Measurements from ENCODE around the gene BEST2.
"Not testable (repeated sequence)": the region's sequence is repeated elsewhere in the genome, so short reads cannot be mapped to it uniquely, and the experiment has no call there.

The BEST2 gene

DNA sequence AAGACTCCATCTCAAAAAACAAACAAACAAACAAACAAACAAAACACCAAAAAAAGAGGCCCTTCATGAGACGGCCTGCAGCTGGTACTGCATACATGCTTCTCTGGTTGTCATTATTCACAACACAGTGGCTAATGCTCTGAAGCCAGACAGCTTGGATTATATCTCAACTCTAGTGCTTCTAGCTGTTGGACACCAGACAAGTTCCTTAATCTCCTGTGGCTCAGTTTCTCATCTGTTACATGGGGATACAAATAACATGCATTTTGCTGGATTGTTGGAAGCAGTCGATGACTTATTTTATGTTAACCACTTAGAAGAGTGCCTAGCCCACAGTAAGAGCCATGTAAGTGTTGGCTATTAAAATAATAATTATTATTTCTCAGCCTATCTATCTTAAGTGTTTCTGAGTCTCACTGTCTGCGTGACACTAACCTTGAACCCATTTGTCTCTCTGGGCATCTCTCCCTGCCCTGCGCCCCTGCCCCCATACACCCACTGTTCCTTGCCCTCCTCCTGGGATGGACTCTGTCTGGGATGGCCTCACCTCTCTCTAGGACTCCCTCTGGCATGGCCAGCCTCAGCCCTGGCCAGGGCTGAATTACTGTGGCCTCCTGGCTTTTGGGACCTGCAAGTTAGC, 36.6 kb downstream of the BEST2 start:
- DNase-seq: no peak

DNA sequence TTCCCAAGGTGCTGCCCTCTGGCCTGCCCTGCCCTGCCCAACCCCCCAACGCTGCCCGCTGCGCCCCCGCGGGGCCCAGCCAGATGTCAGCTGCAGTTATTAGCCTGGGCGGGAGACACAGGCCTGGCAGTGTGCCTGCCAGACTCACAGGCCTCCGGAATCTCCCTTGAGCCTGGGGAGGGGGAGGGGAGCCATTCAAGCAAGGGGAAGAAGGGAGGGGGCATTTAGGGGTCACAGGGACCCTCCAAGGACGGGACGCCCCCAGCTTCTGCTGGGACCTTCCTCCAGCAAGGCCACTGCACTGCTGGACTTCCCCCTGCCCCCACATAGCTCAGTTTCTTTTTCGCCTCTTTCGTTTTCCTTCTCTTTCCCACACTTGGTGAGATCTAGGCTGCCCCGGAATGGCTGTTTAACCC, 37.1 kb downstream of the BEST2 start:
- DNase-seq: peak; percentile 37

DNA sequence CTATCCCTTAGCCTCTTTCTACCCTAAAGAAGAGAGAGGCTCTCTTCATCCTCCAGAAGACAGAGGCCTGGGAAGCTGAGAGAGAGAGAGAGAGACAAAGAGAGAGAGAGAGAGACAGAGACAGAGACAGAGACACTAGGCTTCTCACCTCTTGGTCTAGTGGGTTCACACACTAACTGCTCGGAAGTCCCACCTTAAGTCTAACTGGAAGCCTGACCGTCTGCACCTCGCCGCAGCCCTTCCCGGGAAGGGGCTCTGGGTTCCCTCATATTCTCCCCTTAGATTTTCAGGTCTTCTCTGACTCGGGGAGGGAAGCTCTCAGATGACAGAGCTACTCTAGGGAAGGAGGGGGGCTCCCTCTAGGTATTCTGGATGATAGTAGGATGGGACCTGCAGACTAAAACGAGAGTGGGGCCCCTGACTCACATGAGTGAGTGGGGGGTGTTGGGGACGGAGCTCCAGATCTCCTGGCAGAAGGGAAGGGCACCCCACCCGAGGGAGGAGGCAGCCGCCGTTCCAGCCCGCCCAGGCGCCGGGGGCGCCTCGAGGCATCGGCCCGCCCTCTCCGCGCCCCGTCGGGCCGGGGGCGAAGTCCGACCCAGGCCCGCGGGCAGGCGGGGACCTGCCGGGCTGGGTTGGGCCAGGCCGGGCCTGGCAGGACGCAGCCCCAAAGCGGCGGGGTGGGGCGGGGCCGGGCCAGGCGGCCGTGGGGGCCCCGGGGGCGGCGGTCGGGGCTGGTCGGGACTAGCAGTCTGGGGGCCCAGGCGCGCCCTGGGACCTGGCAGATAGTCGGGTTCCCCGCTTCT, 37.7 kb downstream of the BEST2 start:
- peak; percentile 41 for DNase-seq

DNA sequence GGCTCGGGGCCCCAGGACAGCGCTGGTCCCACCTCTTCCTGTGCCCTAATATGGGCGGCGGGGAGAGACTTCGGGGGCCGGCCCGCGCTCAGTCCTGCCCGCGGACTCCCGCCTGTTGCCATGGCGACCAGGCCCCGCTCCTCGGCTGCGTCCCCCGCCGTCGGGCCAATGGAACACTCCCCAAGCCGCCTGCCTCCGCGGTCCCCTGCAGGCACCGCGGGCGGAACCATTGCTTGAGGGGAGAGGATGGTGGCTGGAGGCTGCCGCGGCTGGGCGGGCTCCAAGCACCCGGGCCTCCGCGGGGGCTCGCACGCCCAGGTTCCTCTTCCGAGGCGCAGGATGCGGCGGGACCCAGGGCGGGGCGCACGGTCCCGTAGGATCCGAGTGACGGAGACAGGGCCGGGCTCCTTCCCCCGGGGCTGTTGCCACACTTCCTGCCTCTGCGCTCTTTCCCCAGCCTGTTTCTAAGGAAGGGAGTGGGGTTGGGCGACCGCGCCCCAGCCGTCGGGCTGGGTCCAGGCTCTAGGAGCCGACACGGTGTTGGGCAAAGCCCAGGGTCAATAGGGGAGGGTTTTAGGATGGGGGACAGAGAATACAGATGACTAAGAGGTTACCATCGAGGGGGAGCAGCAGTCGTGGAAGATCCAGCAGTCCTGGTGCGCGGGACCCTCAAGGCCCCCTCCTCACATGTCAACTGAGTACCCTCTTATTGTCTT, 38.5 kb downstream of the BEST2 start:
- peak; percentile 98 for DNase-seq

DNA sequence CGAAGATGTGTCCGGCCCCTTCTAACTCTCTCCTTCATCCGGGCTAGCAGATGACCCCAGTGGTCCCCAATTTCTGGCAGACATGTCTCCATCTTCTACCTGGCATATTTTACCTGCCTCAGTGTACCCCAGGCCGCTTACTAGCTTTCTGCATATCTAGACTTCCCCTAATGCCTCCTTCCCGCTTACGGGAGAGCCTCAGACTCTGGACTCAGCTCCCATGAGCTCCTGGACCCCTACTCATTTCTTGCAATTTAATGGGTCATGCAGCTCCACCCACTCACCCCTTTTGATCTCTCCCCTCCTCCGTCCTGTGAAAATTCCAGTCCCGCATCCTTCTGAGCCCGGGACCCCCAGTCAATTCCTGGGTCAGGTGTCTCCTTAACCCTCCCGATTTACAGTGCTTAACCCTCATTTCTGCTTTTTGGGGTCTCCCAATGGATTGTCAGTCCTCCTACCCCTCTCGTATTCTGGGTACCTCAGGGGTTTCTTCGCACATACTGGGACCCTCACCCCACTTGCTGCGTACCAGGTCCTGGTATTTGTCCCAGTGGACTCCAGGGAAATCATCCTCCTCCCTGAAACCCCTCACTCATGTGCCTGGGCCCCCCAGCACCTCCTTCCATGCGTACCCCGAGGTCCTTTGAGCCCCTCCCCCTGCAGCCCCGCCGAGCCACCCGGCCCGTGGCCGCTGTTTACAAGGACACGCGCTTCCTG, 39.2 kb downstream of the BEST2 start:
- no peak for DNase-seq

DNA sequence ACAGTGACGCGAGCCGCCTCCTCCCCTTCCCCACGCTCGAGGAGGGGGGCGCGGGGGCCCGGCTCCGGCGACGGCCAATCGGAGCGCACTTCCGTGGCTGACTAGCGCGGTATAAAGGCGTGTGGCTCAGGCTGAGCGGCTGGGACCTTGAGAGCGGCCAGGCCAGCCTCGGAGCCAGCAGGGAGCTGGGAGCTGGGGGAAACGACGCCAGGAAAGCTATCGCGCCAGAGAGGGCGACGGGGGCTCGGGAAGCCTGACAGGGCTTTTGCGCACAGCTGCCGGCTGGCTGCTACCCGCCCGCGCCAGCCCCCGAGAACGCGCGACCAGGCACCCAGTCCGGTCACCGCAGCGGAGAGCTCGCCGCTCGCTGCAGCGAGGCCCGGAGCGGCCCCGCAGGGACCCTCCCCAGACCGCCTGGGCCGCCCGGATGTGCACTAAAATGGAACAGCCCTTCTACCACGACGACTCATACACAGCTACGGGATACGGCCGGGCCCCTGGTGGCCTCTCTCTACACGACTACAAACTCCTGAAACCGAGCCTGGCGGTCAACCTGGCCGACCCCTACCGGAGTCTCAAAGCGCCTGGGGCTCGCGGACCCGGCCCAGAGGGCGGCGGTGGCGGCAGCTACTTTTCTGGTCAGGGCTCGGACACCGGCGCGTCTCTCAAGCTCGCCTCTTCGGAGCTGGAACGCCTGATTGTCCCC, 39.9 kb downstream of the BEST2 start, which contains the start of gene JUNB:
Gene JUNB (plus strand): TSS at position 142 of the 706 bp plus-strand sequence. CDS start 286 bp downstream, at position 428.
- DNase-seq: peak; percentile 97

DNA sequence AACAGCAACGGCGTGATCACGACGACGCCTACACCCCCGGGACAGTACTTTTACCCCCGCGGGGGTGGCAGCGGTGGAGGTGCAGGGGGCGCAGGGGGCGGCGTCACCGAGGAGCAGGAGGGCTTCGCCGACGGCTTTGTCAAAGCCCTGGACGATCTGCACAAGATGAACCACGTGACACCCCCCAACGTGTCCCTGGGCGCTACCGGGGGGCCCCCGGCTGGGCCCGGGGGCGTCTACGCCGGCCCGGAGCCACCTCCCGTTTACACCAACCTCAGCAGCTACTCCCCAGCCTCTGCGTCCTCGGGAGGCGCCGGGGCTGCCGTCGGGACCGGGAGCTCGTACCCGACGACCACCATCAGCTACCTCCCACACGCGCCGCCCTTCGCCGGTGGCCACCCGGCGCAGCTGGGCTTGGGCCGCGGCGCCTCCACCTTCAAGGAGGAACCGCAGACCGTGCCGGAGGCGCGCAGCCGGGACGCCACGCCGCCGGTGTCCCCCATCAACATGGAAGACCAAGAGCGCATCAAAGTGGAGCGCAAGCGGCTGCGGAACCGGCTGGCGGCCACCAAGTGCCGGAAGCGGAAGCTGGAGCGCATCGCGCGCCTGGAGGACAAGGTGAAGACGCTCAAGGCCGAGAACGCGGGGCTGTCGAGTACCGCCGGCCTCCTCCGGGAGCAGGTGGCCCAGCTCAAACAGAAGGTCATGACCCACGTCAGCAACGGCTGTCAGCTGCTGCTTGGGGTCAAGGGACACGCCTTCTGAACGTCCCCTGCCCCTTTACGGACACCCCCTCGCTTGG, 40.7 kb downstream of the BEST2 start:
- peak; percentile 84 for DNase-seq

DNA sequence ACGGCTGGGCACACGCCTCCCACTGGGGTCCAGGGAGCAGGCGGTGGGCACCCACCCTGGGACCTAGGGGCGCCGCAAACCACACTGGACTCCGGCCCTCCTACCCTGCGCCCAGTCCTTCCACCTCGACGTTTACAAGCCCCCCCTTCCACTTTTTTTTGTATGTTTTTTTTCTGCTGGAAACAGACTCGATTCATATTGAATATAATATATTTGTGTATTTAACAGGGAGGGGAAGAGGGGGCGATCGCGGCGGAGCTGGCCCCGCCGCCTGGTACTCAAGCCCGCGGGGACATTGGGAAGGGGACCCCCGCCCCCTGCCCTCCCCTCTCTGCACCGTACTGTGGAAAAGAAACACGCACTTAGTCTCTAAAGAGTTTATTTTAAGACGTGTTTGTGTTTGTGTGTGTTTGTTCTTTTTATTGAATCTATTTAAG, 41.3 kb downstream of the BEST2 start:
- DNase-seq: no peak

DNA sequence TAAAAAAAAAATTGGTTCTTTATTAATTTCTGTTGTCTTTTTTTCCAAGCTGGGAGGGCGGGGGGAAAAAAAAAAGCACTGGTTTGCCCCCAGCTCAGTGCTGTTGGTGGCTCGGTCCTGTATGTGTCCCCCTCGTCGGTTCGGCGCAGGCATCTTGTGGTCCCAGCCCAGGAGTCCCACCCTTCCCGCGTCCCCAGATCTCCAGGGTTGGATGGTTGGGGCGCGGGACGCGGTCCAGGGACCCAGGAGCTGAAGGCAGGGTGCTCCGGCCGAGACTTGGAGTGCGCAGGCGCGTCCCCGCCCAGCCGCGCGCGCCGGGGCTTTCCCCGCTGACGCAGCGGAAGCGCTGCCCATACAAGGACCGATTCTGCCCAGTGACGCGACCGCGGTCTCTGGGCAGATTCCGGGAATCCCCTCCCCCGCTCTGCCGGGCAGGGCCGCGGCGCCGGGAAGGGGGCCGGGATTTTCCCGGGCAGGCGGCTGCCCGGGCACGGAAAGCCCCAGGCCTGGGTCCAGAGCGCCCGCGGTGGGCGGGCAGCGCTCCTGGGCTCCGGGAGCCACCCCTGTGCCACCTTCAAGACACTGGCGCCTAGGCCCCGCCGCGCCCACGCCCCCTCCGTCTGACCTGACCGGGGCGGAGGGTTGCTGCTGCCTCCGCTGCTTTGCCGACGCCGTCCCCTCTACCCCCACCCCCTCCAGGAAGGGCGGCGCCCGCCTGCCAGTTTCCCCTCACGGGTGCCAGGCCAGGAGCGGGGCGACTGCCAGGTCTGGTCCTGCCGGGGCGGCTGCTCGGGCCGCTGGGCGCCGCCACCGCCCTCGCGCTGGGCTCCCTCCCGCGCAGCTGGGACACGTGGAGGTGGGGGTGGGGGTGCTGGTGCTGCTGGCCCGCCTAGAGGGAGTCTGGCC, 42.0 kb downstream of the BEST2 start:
- peak; percentile 93 for DNase-seq

DNA sequence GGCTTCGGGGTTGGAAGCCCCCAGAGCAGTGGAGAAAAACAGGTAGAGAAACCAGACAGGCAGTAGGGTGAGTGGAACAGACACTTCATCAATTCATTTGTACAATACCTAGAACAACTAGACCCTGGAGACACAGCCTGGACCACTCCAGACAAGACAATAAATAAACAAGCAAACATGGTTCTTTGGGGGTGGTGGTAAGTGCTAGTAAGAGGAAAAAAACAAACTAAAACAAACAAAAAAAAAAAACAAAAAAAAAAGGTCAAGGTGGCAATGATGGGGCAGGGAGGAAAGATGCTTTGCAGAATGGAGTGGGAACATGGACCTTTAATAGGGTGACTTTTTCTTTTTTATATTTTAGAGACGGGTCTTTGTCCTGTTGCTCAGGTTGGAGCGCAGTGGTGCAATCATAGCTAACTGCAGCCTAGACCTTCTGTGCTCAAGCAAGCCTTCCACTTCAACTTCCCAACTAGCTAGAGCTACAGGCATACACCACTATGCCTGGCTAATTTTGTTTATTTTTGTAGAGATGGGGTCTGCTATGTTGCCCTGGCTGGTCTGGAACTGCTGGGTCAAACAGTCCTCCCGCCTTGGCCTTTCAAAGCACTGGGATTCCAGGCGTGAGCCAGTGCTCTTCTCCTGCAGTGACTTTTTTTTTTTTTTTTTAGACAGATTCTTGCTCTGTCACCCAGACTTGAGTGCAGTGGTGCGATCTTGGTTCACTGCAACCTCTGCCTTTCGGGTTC, 42.8 kb downstream of the BEST2 start:
- DNase-seq: no peak

DNA sequence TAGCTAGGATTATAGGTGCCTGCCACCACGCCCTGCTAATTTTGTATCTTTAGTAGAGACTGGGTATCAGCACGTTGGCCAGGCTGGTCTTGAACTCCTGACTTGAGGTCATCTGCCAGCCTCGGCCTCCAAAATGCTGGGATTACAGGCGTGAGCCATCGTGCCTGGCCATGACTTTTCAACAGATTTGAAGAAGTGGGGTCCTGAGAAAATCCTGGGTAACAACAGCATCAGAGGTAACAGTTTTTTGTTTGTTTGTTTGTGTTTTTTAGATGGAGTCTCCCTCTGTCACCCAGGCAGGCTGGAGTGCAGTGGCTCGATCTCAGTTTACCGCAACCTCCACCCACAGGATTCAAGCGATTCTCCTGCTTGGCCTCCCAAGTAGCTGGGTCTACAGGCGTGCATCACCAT, 43.4 kb downstream of the BEST2 start:
- DNase-seq: no peak

DNA sequence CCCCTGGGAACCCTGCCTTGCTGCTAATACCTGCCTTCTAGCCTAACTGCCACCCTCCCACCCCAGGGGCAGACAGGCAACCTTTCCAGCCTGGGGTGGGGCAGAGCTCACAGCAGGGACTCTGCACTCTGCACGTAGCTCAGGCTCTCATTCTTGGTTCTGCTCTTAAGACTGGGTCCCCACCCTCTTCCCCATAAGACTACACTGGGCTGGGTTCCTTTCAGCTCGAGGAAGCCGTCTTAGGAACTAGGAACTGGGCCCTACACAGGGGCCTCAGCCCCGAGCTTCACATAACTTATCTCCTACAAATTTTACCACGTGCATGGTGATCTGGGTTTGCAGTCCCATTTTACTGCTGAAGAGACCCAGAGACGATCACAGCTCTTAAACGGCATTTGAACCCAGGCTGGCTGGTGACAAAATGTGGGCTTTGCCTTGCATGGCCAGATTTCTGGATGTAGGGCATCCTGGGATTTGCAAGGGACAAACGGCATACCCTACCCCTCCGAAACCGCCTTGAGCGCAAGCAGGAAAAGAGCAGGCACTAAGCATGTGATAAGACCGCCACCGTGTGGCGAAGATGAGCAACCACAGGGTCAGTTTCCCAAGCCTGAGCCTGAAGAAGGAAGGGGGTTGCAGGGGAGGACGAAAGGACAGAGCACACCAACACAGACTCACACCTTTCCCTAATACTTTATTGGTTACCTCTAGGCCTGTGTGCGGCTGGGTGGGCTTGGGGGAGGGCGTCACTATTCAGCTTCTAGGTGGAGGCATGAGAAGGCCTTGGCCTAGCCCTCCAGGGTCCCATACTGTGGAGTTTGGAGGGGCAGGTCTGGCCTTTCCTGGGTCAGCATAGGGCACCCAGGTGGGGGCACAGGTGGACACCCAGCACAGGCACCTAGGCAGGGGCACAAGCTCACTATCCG, 44.8 kb downstream of the BEST2 start:
- peak; percentile 74 for DNase-seq

DNA sequence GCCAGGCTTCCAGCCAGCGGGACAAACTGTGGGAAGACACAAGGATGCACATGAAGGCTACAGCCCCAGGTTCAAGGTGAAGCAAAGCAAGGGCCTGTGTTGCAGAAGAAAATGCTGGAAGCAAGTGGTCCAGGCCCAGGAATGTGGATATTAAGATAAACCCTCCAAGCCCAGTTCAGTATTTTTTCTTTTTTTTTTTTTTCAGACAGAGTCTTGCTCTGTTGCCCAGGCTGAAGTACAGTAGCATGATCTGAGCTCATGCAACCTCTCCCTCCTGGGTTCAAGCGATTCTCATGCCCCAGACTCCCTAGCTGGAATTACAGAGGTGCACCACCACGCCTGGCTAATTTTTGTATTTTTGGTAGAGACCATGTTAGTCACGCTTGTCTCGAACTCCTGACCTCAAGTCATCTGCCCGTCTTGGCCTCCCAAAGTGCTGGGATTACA, 45.6 kb downstream of the BEST2 start:
- DNase-seq: no peak

DNA sequence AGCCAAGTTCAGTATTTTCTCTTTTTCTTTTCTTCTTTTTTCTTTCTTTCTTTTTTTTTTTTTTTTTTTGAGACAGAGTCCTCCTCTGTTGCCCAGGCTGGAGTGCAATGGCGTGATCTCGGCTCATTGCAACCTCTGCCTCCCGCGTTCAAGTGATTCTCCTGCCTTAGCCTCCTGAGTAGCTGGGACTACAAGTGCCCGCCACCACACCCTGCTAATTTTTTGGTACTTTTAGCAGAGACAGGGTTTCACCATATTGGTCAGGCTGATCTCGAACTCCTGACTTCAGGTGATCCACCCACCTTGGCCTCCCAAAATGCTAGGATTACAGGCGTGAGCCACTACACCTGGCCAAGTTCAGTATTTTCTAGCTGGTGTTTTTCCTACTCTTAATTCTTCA, 46.0 kb downstream of the BEST2 start:
- DNase-seq: not testable (repeated sequence)

DNA sequence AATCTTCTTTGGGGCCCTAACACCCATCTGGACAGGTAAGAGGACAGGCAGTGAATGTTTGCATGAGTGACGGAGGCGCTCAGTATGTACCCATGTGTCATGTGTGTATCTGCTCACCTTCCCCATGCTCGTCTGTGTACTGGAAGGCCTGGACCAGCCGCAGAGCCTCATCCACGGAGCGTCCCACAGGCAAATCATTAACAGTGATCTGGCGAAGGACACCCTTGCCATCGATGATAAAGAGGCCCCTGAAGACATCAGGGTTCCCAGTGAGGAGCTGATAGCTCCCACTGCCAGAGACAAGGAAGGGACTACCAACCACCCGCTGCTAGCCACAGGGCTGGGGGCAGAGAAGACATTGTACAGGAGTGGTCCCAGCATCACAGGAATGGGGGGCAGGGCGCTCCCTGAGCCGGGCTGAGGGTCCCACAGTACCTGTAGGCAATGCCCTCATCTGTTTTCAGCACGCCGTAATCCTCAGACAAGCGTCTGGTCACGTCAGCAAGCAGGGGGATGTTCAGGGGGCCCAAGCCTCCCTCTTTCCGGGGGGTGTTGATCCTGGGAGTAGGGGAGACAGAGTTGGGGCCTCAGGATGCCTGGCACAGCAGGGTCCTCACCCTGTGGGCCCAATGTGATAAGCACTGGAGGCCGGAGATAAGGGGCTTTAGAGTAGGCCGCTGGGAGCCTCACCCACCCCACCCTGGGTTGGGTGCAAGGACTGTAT, 48.3 kb downstream of the BEST2 start:
- DNase-seq: no peak

DNA sequence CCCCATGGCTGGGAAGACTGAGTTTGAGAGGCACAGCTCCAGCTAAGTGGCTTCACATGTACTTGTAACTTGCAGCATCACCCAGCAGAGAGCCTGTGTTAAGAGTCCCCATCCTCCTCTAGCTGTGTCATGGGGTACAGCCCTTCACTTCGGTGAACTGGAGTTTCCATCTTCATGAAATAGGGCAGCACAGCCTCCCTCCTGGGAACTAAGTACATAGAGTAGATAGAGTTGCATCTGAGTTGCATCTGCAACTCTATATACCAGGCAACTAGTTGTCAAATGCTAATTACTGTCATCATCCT, 48.8 kb downstream of the BEST2 start:
- no peak for DNase-seq

DNA sequence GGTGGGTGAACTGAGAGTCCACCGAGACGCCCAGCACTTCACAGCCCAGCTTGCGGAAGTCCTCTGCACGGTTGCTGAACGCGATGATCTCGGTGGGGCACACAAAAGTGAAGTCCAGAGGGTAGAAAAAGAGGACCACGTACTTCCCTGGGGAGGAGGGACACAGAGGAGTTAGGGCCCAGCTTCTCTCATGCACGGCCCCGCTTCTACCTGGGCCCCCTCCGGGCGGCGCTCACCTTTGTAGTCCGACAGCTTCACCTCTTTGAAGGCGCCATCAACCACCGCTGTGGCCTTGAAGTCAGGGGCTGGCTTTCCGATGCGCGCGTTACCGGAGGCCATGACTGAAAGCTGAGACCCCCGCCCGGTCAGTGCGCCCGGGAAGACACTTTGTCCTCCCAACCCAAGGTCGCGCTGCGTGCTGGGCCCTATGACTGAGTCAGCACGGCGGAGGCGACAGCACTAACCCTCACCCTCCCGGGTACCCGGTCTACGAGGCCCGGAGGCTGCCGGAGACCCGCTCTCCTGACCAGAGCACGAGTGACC, 49.4 kb downstream of the BEST2 start:
- DNase-seq: peak; percentile 18
